Measurements from ENCODE around the gene IL15RA.
"Not testable (repeated sequence)": the region's sequence is repeated elsewhere in the genome, so short reads cannot be mapped to it uniquely, and the experiment has no call there.

IL15RA gene

DNA sequence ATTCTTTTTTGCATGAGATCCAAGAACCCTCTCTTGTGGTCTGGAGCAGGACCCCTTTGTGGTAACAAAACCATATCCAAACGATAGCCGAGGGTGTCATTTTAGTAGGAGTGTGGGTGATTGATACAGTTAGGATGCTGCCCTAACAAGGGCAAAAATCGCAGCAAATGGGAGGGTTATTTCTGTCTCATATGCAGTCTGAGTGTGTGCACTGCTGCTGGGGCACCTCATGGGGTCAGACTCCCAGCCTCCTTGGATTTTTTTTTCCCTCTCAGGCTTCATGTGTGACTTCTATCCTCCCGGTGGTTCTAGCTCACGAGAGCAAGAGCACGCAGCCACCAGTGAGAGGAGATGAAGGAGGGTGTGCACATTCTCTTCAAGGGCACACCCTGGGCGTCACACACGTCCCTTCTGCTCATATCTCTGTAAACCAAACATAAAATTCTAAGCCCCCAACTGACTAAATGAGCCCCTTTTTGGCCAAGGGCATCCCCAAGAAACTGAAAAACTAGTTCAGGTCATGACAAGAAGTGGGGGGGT is 28.6 kb upstream of the IL15RA start:
- DNase-seq (ENCODE audit: low read depth): no peak

DNA sequence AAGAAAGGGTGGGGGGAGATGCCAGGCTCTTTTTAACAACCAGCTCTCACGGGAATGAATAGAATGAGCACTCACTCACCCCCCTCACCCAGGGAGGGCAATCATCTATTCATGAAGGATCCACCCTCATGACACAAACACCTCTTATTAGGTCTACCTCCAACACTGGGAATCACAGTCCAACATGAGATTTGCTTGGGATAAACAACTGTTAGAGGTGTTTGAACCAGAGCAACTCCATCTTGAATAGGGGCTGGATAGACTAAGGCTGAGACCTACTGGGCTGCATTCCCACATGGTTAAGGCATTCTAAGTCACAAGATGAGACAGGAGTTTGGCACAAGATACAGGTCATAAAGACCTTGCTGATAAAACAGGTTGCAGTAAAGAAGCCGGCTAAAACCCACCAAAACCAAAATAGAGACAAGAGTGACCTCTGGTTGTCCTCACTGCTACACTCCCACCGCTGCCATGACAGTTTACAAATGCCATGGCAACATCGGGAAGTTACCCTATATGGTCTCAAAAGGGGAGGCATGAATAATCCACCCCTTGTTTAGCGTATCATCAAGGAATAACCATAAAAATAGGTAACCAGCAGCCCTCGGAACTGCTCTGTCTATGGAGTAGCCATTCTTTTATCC is 27.9 kb upstream of the IL15RA start:
- not testable (repeated sequence) for DNase-seq (ENCODE audit: low read depth)

DNA sequence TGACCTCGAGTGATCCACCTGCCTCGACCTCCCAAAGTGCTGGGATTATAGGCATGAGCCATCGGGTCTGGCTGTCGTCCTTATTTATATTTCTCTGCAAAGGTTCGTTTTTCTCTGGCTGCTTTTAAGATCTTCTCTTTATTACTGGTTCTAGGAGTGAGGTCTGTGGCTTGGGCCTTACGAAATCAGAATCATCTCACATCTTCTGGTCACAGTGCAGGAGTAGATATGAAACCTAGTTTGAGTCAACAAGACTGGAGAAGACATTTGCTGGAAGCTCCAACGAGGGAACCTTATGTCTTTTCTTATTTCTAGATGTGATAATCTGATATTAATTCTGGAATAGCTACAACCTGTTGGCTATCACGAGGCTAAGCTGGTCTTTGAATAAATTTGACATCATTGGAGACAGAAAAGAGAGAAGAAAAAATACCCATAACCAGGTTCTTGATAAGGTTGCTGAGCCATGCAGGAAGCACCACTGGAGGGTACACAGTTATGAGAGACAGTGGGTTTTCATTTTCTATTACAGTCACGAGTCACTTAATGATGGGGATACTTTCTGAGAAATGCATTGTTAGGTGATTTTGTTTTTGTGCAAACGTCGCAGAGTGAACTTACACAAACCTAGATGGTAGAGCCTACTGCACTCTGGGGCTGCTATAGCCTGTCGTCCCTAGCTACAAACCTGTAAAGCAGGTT is 25.6 kb upstream of the IL15RA start:
- DNase-seq (ENCODE audit: low read depth): no peak

DNA sequence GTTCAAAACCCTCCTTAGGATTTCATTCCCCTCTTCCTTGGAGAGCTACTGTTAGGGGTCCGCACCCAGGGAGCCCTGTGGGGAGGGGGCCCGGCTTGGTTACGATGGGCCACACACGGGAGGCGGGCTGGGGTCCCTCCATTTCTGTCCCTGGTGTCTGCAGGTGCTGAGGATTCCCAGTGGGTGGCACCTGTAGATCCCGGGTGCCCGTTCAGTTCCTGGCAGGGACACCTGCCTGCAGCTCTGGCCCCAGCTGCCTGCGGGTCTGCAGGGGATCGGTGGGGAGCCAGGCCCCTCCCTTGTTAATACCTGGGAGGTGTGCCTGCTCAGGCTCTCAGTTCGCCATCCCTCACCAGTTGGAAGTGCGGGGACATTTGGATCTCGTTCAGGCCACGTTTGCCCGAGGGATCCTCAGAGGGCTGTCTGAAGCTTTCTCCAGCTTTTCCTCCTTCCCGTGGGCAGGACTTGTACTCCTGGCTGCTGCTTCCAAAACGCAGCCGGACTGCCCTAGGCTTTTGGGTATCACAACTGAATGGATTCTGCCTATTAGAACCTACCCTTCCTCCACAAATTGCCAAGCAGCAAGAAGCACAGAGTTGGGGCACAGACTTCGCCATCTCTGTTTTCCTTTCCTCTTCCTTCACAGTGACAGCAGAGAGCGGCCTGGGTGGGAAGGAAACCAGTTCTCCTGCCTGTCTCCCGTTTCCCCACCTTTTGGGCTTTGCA is 22.3 kb upstream of the IL15RA start:
- DNase-seq (ENCODE audit: low read depth): no peak

DNA sequence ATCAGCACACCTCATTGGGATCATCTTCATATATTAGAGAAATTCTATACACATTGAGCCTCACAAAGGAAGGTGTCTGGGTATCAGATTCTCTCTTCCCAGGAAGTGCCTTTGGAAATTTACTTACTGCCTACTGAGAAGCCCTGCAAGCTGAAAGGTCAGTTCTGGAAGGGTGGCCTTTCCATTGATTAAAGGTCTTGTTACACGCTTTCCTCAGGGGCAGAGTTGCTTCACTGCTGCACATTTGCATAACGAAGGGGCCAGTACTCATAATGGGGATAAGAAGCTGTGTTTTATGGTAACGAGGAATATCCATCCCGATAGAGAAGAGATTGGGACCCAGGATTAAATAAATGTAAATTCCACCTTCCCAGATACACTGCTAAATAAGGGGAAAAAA is 19.4 kb upstream of the IL15RA start:
- no peak for DNase-seq (ENCODE audit: low read depth)

DNA sequence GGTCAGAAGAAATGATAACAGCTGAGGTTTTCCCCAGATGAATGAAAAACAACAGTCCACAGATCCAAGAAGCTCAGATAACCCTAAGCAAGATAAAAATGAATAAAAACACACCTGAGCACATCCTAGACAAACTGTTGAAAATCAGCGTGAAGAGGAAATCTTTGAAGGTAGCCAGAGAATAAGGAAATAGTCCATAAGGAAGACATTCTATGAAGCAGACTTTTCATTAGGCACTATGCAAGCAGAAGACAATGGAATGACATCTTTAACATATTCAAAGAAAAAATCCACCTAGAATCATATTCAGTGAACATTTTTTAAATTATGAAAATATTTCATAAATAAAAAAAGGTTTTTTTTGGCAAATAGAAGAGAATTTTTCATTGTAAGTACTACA is 15.1 kb upstream of the IL15RA start:
- no peak for DNase-seq (ENCODE audit: low read depth)

DNA sequence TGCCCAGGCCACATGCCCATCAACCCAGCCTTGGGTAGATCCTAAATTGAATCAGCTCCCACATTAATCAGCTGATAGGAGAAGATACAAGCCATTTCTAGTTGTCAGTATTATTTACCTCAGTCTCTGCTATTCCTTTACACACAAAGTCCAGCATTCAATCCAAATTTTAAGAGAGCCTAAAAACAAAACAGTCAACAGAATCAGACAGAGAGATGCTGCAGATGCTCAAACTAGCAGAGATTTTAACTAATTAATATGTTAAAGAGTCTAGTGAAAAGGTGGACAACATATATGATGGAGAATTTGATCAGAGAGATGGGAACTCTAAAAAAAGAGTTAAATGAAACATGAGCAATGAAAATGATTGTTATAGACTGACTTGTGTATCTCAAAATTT is 14.4 kb upstream of the IL15RA start:
- DNase-seq (ENCODE audit: low read depth): no peak

DNA sequence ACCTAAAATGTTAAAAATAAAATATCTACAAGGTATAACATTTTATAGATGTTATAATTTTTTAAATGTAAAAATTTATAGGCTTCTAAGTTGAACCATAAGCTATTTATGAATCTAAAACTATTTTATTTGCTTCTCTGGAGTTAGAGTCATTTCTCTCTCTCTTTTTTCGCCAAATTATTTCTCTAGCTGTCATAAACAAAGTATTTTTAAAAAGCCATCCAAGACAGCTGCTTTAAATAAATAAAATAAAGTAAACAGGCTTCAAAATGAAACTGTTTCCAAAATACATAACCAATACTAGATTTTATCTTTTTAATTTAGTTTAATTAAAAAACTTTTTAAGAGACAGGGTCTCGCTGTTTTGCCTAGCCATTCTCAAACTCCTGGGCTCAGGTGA is 12.4 kb upstream of the IL15RA start:
- no peak for DNase-seq (ENCODE audit: low read depth)

DNA sequence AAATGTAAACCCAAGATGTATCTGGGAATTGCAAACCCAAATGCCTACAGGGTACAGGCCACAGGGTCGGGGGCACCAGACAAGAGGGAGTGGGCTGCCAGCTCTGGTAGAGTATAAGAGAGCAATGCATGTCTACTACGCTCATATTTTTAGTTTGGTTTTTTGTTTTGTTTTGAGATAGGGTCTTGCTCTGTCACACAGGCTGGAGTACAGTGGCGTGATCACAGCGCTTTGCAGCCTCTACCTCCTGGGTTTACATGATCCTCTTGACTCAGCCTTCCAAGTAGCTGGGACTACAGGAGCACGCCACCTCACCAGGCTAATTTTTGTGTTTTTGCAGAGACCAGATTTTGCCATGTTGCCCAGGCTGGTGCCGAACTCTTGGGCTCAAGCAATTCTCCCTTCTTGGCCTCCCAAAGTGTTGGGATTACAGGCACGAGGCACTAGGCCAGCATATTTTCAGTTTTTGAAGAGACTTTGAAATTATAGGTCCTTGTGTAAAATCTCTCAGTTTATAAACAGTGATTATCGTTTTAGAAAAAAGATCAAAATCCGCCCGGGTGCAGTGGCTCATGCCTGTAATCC is 11.1 kb upstream of the IL15RA start:
- DNase-seq (ENCODE audit: low read depth): no peak

DNA sequence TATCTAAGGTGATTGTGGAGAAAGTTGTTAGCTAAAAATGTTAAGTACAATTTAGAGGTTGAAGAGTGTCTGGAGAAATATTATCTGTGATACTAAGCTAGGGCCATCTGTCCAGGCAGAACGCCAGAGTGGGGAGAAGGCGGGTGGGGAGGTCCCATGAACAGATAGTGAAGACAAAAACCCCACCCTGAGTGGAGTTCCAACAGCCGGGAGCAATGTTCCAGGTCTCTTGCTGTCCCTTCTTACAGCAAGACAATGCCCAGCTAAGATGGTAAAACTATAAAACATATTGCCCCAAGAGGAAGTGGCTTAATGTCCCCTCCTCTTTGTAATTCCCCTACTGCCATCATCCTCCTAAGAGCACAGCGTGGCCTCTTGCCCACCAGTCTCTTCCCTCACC is 10.4 kb upstream of the IL15RA start:
- no peak for DNase-seq (ENCODE audit: low read depth)

DNA sequence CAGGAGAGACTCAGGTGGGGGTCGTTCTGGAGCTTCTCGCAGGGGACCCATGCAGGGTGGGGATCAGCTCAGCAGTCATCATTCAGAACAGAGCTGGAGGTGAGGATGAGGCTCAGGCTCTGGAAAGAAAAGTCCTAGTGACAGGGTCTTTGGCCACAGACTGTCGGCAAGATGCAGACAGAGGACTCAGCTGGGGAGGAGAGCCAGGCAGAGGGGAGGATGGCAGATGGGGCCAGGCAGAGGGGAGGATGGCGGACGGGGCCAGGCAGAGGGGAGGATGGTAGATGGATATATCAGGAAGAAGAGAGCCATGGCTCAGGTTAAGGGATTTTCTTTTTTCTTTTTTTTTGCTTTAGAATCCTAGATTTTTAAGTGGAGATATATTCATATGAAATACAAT is 7.7 kb upstream of the IL15RA start:
- no peak for DNase-seq (ENCODE audit: low read depth)

DNA sequence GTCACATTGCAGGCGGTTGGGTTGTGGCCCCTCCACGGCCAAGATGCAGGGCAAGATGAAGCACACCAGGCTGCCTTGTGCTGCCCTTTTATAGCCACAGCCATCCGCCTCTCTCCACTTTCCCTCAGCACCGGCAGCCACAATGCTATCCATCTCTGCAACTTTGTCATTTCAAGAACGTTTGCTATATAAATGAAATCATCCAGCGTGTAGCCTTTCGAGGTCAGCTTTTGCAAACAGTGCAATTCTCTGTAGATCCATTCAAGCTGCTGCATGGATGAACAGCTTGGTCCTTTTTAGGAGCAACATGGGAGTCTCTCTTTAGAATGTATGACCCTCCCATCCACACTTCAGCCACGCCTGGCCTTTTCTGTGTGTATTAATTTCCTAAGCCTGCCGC is 6.4 kb upstream of the IL15RA start:
- no peak for DNase-seq (ENCODE audit: low read depth)

DNA sequence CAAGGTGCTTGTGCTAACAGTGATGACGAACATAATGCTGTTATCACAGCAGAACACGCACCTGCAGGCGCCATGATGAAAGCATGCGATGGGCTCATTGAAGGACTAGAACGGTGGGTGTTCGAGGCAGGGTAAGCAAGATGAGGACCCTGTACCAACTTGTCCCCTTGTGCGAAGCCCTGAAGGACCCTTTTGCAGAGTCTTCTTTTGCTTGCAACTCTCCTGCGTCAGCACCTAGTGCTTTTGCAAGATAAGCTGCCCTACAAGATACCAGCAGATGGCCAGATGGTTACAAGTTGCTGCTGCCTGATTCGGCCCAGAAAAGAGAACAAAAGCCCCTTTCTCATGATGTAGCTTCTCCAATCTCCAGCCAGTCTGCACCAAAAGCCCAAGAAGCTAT is 4.2 kb upstream of the IL15RA start:
- DNase-seq (ENCODE audit: low read depth): no peak

DNA sequence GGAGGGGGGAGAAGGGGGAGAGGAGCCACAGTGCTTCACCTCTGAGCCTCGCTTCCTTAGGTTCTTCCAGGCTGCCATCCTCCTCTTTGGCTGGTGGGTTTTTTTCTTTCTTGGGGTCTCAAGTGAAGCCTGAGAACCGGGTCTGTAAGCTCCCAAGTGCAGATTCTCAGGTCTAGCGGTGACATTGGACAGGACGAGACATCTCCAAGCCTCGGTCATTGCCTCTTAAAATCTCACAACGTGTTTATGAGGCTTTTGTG is 817 bp upstream of the IL15RA start:
- DNase-seq (ENCODE audit: low read depth): no peak

DNA sequence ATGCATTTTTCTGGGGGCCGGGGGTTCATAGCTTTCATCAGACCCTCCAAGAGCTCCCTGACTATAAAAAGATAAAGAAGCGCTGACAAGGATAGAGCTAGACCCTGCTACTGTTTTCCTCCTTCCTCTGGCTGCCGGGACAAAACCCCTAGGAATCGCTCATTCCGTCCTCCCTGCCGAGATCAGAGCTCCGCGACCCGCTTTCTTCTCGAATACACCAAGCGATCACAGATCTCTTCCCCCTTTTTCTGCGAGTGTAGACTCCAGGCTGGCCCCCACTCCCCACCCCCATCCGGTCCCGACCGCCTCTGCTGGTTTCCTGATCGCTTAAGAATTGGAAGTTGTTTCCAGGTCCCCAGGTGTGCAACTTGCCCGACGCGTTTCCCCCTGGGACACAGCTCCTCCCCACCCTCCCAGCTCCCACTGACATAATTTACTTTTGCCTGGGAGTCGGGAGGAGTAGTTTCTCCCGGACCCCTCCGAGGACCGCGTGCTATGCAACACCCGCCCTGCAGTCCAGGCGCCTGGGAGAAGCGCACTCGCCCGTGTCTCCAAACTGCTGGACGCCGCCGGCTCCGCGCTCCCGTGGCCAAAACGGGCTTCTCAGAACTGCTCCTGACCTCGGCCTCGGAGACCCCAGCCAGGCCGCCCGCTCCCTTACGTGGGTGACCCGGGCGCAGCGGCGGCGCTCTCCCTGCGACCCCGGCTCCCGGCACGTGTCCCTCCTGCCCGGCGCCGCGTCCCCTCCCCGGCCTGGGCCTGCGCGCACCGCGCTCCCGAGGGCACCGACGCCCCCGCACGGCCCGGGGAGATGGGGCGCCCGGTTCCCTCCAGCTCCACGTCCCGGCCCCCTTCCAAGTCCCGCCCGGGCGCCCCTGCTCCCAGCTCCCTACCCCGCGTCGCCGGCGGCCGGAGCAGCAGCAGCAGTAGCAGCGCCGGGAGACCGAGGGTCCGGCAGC is 552 bp downstream of the IL15RA start:
- no peak for DNase-seq (ENCODE audit: low read depth)

DNA sequence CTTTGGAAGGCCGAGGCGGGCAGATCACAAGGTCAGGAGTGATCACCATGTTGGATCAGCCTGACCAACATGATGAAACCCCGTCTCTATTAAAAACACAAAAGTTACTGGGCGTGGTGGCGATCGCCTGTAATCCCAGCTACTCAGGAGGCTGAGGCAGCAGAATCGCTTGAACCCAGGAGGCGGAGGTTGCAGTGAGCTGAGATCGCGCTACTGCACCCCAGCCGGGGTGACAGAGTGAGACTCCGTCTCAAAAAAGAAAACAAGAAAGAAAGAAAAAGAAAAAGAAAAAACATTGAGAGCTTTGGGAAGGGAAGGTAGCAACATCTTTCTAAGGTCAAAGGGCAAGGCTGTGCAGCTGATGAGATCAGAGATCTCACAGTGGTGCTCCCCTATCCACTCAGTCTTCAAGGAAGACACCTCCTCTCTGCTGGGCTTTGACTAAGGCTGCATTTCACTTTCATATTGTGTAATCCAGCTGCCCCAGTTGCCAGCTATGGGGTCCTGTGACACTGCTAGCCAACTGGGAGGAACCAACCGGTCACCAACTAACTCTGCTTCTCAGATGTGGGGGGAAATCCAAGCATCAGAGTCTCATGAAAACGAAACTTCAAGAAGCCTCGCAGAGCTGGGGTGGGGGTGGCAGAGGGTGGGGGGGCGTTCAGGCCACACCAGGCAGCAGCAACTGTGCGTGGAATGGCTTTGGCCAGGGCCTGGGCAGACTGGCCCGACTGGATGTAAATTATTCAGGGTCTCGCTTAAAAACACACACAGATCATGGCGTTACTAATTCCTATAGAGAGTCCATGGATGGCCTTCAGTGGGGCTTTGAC is 1.5 kb downstream of the IL15RA start:
- DNase-seq (ENCODE audit: low read depth): no peak

DNA sequence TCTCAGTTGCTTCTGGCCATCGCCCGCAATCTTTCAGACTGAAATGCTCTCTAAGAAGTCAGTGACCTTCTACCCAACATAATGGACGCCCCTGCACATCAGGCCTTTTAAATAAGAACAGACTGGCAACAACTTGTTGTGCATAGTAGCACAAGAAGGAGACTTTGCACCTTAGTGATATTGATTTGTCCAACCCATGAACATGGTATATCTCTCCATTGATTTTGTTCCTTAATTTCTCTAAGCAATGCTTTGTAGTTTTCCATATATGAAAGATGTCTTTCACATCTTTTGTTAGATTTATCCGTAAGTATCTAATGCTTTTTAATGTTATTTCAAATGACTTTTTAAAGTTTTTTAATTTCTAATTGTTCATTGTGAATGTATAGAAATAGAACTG is 4.3 kb downstream of the IL15RA start:
- no peak for DNase-seq (ENCODE audit: low read depth)

DNA sequence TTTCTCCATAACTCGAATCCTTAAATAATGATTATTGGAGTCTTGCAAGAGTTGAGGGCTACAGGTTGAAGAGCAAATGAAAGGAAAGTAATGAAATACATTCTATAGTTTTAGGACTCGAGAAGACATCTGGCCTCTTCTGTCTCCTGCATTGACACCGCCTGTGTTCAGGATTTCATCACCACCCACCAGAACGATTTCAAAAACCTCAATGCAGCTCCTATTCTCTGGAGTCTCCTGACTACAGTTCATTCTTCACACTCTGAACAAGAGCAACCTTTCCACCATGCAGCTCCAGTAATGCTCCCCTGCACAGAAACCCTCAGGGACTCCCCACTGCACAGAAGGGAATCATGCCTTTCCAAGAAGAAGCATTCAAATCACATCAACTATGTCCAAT is 5.5 kb downstream of the IL15RA start:
- no peak for DNase-seq (ENCODE audit: low read depth)

DNA sequence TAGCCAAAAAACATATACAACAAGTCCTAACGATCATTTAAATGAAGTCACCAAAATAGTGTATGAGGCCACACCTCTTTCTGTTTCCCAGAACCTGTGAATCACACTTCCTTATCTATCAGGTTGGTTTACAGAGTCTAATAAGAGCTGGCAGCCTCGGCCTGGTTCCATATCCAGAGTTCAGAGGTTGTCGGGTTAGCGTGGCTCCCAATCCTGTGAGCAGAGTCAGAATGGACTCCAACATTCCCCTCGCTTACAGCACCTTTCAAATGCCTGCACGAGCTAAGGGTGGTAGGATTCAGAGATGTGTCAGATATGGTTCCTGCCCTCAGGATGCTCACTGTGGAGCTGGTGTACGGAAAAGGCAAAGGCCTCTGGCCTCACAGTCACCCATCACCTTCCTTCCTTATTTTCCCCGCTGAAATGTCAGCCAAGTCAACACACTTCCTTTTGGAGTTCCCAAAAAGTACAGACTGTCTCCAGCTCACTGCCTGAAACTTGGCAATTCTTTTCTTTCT is 6.0 kb downstream of the IL15RA start:
- no peak for DNase-seq (ENCODE audit: low read depth)

DNA sequence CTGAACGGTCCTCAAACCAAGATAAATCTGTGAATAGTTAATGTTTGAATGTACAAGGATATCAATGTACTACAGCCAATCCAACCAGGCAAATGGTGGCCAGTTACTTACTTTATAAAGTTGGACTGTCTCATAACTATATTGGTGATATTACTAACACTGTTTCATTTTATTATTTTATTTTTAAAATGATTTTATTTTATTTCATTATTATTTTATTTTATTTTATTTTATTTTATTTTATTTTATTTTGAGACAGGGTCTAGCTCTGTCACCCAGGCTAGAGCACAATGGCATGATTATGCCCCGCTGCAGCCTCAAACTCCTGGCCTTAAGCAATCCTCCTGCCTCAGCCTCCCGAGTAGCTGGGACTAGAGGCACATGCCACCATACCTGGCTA is 6.8 kb downstream of the IL15RA start:
- no peak for DNase-seq (ENCODE audit: low read depth)

DNA sequence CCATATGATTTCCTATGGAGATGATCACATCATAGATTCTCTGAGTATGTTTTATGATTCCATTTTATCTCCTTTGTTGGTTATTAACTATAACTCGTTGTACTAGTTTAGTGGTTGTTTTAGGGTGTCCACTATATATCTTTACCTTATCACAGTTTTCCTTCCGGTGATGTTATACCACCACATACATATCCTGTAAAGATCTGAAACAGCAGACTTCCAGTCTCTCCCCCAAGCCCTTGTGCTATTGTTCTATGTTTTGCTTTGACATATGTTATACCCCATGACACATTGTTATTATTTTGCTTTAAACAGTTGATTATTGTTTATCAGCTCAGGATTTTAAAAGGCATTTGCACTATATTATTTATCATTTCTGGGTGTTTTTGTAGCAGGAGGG is 7.3 kb downstream of the IL15RA start:
- no peak for DNase-seq (ENCODE audit: low read depth)

Measured in HS-5 (cell line).